ENCODE results near the gene SNX24. TPM values are rescaled to one million over a fixed set of nuclear protein-coding genes. Genes with fewer than 3 reads are reported as not detected.

The SNX24 gene
- total and polyA plus RNA-seq, 9 of the 15 experiments (the other 6 are each of a cell fraction or from before 2014, with no cell fraction given): 5.3 to 10.1 (median 7.9) TPM

- TF ChIP-seq THAP7 (CRISPR knock-in tag; IDR thresholded peaks at IDR 0.05): no peak
- TF ChIP-seq BRD9 (IDR thresholded peaks at IDR 0.05; ENCODE audit: low read depth, partially characterized antibody): no peak
- TF ChIP-seq SAFB2 (IDR thresholded peaks at IDR 0.05; ENCODE audit: borderline replicate concordance, low read depth, low read length, severe bottlenecking): no peak
- no peak for TF ChIP-seq NFE2L1 (tag; IDR thresholded peaks at IDR 0.05; ENCODE audit: borderline replicate concordance, low read depth)
- no peak for TF ChIP-seq KDM5B (IDR thresholded peaks at IDR 0.05; ENCODE audit: insufficient replicate concordance, low read depth, low read length)
- no peak for TF ChIP-seq MAFG (tag; conservative IDR thresholded peaks at IDR 0.05)
Measured at GRCh38 chr5:122908108-122908507, 62.7 kb downstream of the SNX24 start (continued).

- H2AFZ ChIP-seq (ENCODE audit: low read depth, low read length): no peak overlapping the region
- intact Hi-C loops (cut with micrococcal nuclease) (no loop called here), in situ Hi-C loops (cut with MboI) (no loop called here)
- H3K4me2 ChIP-seq (ENCODE audit: insufficient read depth, low read length): no peak overlapping the region
- no peak overlapping the region for H3K4me3 ChIP-seq
- no peaks in the 10 kb centered on the region for H3K4me1 ChIP-seq (replicated peaks in 1 of 2; ENCODE audit: control insufficient read depth in 2 of 2, insufficient read depth in 2 of 2, low read length in 2 of 2)
- H3K9me3 ChIP-seq (replicated peaks; ENCODE audit: control insufficient read depth, insufficient read depth, low read depth, low read length): no peaks in the 10 kb centered on the region
- 14% methylated on average over 6 of the region's 6 CpGs for WGBS (ENCODE audit: insufficient coverage, low coverage, missing lambda C conversion rate)
- ChIA-PET POLR2A (no interaction called here), CTCF (ENCODE audit: low intra/inter-chr PET ratio) (interaction anchor here (0.6 kb wide), 1 partner anchor 215 kb away, joined by 3 read pairs; no protein-coding TSS in a partner anchor)
- no TSS peak for BruUV-seq (replicated peaks)
- DNase-seq (ENCODE audit: extremely low read depth in 1 of 4, low spot score in 3 of 4) (peak in 2 of 4 experiments; percentile 27 to 56), FAIRE-seq (peak; percentile 88), ATAC-seq (peak; percentile 99)
- no peaks in the 10 kb centered on the region for H3K9me1 ChIP-seq (ENCODE audit: control insufficient read depth, insufficient read depth, low read length)
- peaks cover 0 to 5% of the 10 kb centered on the region in 2 experiments; a peak in 2 of 5 replicates for H3K27me3 ChIP-seq (ENCODE audit: control insufficient read depth in 2 of 2, insufficient read depth in 2 of 2, low read length in 2 of 2)
- H4K20me1 ChIP-seq (replicated peaks; ENCODE audit: control insufficient read depth, insufficient read depth, low read length): no peaks in the 10 kb centered on the region
- no peak overlapping the region for H3K27ac ChIP-seq (ENCODE audit: extremely low read depth, low read depth, low read length)
- H3K79me2 ChIP-seq (ENCODE audit: control insufficient read depth, insufficient read depth, low read length): no peaks in the 10 kb centered on the region
- H3K9ac ChIP-seq (ENCODE audit: insufficient read depth in 1 of 2, low read depth in 2 of 2, low read length in 2 of 2): no peak overlapping the region
- H3K36me3 ChIP-seq (ENCODE audit: control insufficient read depth, insufficient read depth, low read length): no peaks in the 10 kb centered on the region
- no peak for TF ChIP-seq ZNF717 (CRISPR knock-in tag; IDR thresholded peaks at IDR 0.05)
- no peak for TF ChIP-seq ZNF174 (CRISPR knock-in tag; IDR thresholded peaks at IDR 0.05)
- TF ChIP-seq SMC3 (conservative IDR thresholded peaks at IDR 0.05; ENCODE audit: insufficient read depth, low read depth, low read length): 0 out of 2 replicates have a peak, but pooled peaks have one; percentile 19
- no peak for TF ChIP-seq ZNF507 (tag; conservative IDR thresholded peaks at IDR 0.05)
- no peak for TF ChIP-seq CAMTA2 (CRISPR knock-in tag; conservative IDR thresholded peaks at IDR 0.05)
- no peak for TF ChIP-seq PYGO2 (tag; IDR thresholded peaks at IDR 0.05)
- TF ChIP-seq MCM3 (IDR thresholded peaks at IDR 0.05): no peak
- peak; percentile 64 for TF ChIP-seq REST (IDR thresholded peaks at IDR 0.05; ENCODE audit: borderline replicate concordance)
- TF ChIP-seq REST (CRISPR knock-in tag; IDR thresholded peaks at IDR 0.05; ENCODE audit: low read depth): no peak
Measured at GRCh38 chr5:122908662-122909061, 63.2 kb downstream of the SNX24 start.
